PC-9 (cell line): Measurements from ENCODE around the gene FAXDC2. TPM values are rescaled to one million over a fixed set of nuclear protein-coding genes. Genes with fewer than 3 reads are reported as not detected.

Source experiments
- BruUV-seq: library from RNA; stranded (reverse); fragments of 400-500 nt; replicated peaks from 2 replicates; lab custom pipeline; 2021; lab: Mats Ljungman, UMichigan
- CTCF ChIA-PET: fragments of 300-600 bp; sonication (Branson Sonifier 250); formaldehyde crosslinking; loops from one replicate; lab custom pipeline; 2022; ENCODE audit warnings: antibody characterized with exemption; lab: Charles Lee
- POLR2A ChIA-PET: fragments of 300-600 bp; sonication (Branson Sonifier 250); formaldehyde crosslinking; loops from one replicate; lab custom pipeline; 2022; ENCODE audit warnings: antibody characterized with exemption; ENCODE audit not compliant: unreplicated experiment; lab: Charles Lee
- DNase-seq, 2 experiments: peaks; one replicate each; pipeline versions ENCODE4 v3.0.0 to v3.0.0-alpha.2; 2015 to 2022; ENCODE audit warnings: mixed read lengths in 1 of 2
- H2AFZ ChIP-seq: fragments of 200-600 bp; sonication (generic); 2 replicates; pipeline ENCODE4 v1.8.1; 2017; ENCODE audit warnings: antibody characterized with exemption
- H3F3A ChIP-seq: fragments of 200-600 bp; sonication (generic); 2 replicates; pipeline ENCODE4 v1.8.1; 2017; ENCODE audit warnings: antibody characterized with exemption, mild to moderate bottlenecking, low read depth; ENCODE audit not compliant: insufficient read depth
- H3K27ac ChIP-seq: fragments of 200-600 bp; sonication (generic); 2 replicates; pipeline ENCODE4 v1.6.1; 2016; ENCODE audit warnings: mixed run types
- H3K27me3 ChIP-seq: fragments of 200-600 bp; sonication (generic); 2 replicates; pipeline ENCODE4 v1.6.1; 2016; ENCODE audit warnings: low read depth, mixed run types; ENCODE audit not compliant: insufficient read depth
- H3K36me3 ChIP-seq: fragments of 200-600 bp; sonication (generic); 2 replicates; pipeline ENCODE4 v1.6.1; 2016; ENCODE audit warnings: low read depth, mixed run types
- H3K4me1 ChIP-seq: fragments of 200-600 bp; sonication (generic); replicated peaks from 2 replicates; pipeline ENCODE4 v1.6.1; 2016; ENCODE audit warnings: mixed run types; ENCODE audit not compliant: insufficient read depth
- H3K4me2 ChIP-seq: fragments of 200-600 bp; sonication (generic); 2 replicates; pipeline ENCODE4 v1.6.1; 2017; ENCODE audit warnings: mixed run types
- H3K4me3 ChIP-seq: fragments of 200-600 bp; sonication (generic); 2 replicates; pipeline ENCODE4 v1.6.1; 2016; ENCODE audit warnings: mixed run types
- H3K79me2 ChIP-seq: fragments of 200-600 bp; sonication (generic); 2 replicates; pipeline ENCODE4 v1.6.1; 2017; ENCODE audit warnings: low read depth, mixed run types
- H3K9me2 ChIP-seq: fragments of 200-600 bp; sonication (generic); 2 replicates; pipeline ENCODE4 v1.8.1; 2017; ENCODE audit warnings: mild to moderate bottlenecking; ENCODE audit not compliant: insufficient read depth
- H3K9me3 ChIP-seq: fragments of 200-600 bp; sonication (generic); 2 replicates; pipeline ENCODE4 v1.8.1; 2016; ENCODE audit warnings: low read depth; ENCODE audit not compliant: insufficient read depth
- H4K20me1 ChIP-seq: fragments of 200-600 bp; sonication (generic); 2 replicates; pipeline ENCODE4 v1.8.1; 2017; ENCODE audit not compliant: insufficient read depth
- EZH2 ChIP-seq: fragments of 200-600 bp; sonication (generic); IDR thresholded peaks from 2 replicates; pipeline ENCODE4 v1.8.0; 2017; ENCODE audit warnings: antibody characterized with exemption, low read depth
- intact Hi-C: fragments of 100-400 bp; cut with micrococcal nuclease; formaldehyde crosslinking; loops from one replicate; pipeline ENCODE4 v1.10.0; 2022; ENCODE audit not compliant: unreplicated experiment
- total RNA-seq: library from RNA; stranded (reverse); gene quantifications from 2 replicates; pipeline ENCODE4 v1.2.3, GENCODE V29; 2021
- TF ChIP-seq, protein P1 (sequence below): fragments of 200-600 bp; sonication (generic); conservative IDR thresholded peaks from 2 replicates; pipeline ENCODE4 v1.6.1; 2017; ENCODE audit warnings: mixed run types, antibody characterized with exemption, mild to moderate bottlenecking, moderate library complexity

The FAXDC2 gene
- total RNA-seq, 1 experiment from 2014 or later: 0.70 TPM

DNA sequence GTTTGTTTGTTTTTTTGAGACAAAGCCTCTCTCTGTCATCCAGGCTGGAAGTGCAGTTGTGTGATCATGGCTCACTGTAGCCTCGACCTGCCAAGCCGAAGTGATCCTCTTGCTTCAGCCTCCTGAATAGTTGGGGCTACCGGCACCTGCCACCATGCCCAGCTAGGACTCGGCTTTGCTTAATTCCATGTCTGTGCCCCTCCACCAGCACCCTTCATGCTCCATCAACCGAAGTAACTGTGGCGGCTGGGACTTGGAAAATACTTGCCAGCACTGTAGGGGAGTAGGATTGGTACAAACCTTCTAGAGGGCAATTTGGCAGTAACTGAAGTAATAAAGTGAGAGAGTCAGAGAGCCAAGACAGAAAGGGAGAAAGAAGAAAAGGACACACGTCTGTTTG lies 19.0 kb downstream of the FAXDC2 start:
- POLR2A ChIA-PET: no interaction called here
- no peaks in the 10 kb centered on the region for H3K36me3 ChIP-seq
- H3K79me2 ChIP-seq: no peaks in the 10 kb centered on the region
- peaks cover 54% of the 10 kb centered on the region for H3K4me1 ChIP-seq
- TF ChIP-seq, protein P1, sequence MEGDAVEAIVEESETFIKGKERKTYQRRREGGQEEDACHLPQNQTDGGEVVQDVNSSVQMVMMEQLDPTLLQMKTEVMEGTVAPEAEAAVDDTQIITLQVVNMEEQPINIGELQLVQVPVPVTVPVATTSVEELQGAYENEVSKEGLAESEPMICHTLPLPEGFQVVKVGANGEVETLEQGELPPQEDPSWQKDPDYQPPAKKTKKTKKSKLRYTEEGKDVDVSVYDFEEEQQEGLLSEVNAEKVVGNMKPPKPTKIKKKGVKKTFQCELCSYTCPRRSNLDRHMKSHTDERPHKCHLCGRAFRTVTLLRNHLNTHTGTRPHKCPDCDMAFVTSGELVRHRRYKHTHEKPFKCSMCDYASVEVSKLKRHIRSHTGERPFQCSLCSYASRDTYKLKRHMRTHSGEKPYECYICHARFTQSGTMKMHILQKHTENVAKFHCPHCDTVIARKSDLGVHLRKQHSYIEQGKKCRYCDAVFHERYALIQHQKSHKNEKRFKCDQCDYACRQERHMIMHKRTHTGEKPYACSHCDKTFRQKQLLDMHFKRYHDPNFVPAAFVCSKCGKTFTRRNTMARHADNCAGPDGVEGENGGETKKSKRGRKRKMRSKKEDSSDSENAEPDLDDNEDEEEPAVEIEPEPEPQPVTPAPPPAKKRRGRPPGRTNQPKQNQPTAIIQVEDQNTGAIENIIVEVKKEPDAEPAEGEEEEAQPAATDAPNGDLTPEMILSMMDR: no peak
- TF ChIP-seq EZH2: no peak
- H2AFZ ChIP-seq: no peak overlapping the region
- H3K9me3 ChIP-seq: no peaks in the 10 kb centered on the region
- H3K9me2 ChIP-seq: no peaks in the 10 kb centered on the region
- H3K27me3 ChIP-seq: no peaks in the 10 kb centered on the region
- peaks cover 9% of the 10 kb centered on the region for H4K20me1 ChIP-seq
- CTCF ChIA-PET: no interaction called here
- no peak overlapping the region for H3K4me2 ChIP-seq
- BruUV-seq: no TSS peak
- H3K27ac ChIP-seq: no peak overlapping the region
- H3F3A ChIP-seq: peaks cover 51% of the 10 kb centered on the region
- H3K4me3 ChIP-seq: no peak overlapping the region
- no peak for DNase-seq
- intact Hi-C loops: no loop called here

DNA sequence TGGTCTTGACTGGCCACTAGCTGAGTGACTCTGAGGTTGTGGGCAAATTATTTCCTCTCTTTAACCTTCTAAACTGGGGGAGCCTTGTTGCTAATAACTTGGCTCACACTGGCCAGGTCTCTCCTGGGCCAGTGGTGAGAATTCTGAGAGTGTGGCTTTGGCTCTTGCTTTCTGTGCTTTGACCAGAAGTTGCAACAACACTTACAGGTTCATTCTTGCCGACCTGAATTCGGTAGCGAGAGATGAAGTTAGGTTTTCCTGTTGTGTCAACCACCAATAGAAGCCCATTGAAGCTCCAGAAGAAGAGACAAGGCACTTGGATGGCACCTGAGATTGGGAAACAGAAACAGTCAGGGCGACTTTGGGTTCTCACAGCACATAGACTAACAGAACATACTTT lies 19.8 kb downstream of the FAXDC2 start:
- no peaks in the 10 kb centered on the region for H3K79me2 ChIP-seq
- H2AFZ ChIP-seq: no peak overlapping the region
- no peaks in the 10 kb centered on the region for H3K27me3 ChIP-seq
- peaks cover 57% of the 10 kb centered on the region for H3F3A ChIP-seq
- H3K9me3 ChIP-seq: no peaks in the 10 kb centered on the region
- H3K36me3 ChIP-seq: no peaks in the 10 kb centered on the region
- no peak overlapping the region for H3K4me3 ChIP-seq
- BruUV-seq: no TSS peak
- peak overlapping the region; percentile 45 for H3K4me2 ChIP-seq
- intact Hi-C loops: loop anchor here (1.0 kb wide), 1 partner anchor 27 kb away; no protein-coding TSS in a partner anchor
- TF ChIP-seq, protein P1: no peak
- TF ChIP-seq EZH2: no peak
- CTCF ChIA-PET: no interaction called here
- no peak for DNase-seq
- H3K27ac ChIP-seq: peak overlapping the region; percentile 74
- no peaks in the 10 kb centered on the region for H3K9me2 ChIP-seq
- POLR2A ChIA-PET: no interaction called here
- H4K20me1 ChIP-seq: peaks cover 9% of the 10 kb centered on the region
- peaks cover 54% of the 10 kb centered on the region for H3K4me1 ChIP-seq

- peak overlapping the region; percentile 45 for H3K4me2 ChIP-seq
- no peaks in the 10 kb centered on the region for H3K36me3 ChIP-seq
- intact Hi-C loops: loop anchor here (1.0 kb wide), 1 partner anchor 27 kb away; no protein-coding TSS in a partner anchor
- TF ChIP-seq, protein P1: no peak
- no peak for TF ChIP-seq EZH2
- H3K4me1 ChIP-seq: peaks cover 52% of the 10 kb centered on the region
- H3F3A ChIP-seq: peaks cover 56% of the 10 kb centered on the region
- no peaks in the 10 kb centered on the region for H3K27me3 ChIP-seq
- H2AFZ ChIP-seq: 0 out of 2 replicates have a peak overlapping the region, but pooled peaks have one; percentile 3
- BruUV-seq: no TSS peak
- H3K4me3 ChIP-seq: no peak overlapping the region
- ChIA-PET CTCF (no interaction called here), POLR2A (no interaction called here)
- no peak for DNase-seq
- peak overlapping the region; percentile 74 for H3K27ac ChIP-seq
- no peaks in the 10 kb centered on the region for H3K9me3 ChIP-seq
- H3K79me2 ChIP-seq: no peaks in the 10 kb centered on the region
- H3K9me2 ChIP-seq: no peaks in the 10 kb centered on the region
- peaks cover 9% of the 10 kb centered on the region for H4K20me1 ChIP-seq
Measured at GRCh38 chr5:154830219-154830595, 20.2 kb downstream of the FAXDC2 start.
